GM23338 (cell line): ENCODE data around the gene MPV17L. TPM values are rescaled to one million over a fixed set of nuclear protein-coding genes. Genes with fewer than 3 reads are reported as not detected.
"Not testable (repeated sequence)": the region's sequence is repeated elsewhere in the genome, so short reads cannot be mapped to it uniquely, and the experiment has no call there.

Source experiments
- ATAC-seq: fragments of 200-7000 bp; cut with Tn5 transposase; 3 replicates; pipeline ENCODE4 v1.9.1; 2020
- DNase-seq: peaks from one replicate; pipeline ENCODE4 v3.0.0-alpha.2; 2015; ENCODE audit warnings: low spot score
- H2AFZ ChIP-seq: fragments of 200-600 bp; sonication (generic); 2 replicates; pipeline ENCODE4 v1.8.0; 2016; ENCODE audit warnings: antibody characterized with exemption, mild to moderate bottlenecking, moderate library complexity
- H3F3A ChIP-seq: fragments of 200-600 bp; sonication (generic); replicated peaks from 2 replicates; pipeline ENCODE4 v1.8.0; 2017; ENCODE audit warnings: antibody characterized with exemption, mixed run types, low read depth
- H3K27ac ChIP-seq: fragments of 200-600 bp; sonication (generic); 2 replicates; pipeline ENCODE4 v1.6.1; 2016; ENCODE audit warnings: low read depth
- H3K27me3 ChIP-seq: fragments of 200-600 bp; sonication (generic); 2 replicates; pipeline ENCODE4 v1.8.0; 2016; ENCODE audit warnings: mild to moderate bottlenecking, mixed run types, moderate library complexity; ENCODE audit not compliant: insufficient read depth
- H3K36me3 ChIP-seq: fragments of 200-600 bp; sonication (generic); 2 replicates; pipeline ENCODE4 v1.8.0; 2016; ENCODE audit warnings: mild to moderate bottlenecking; ENCODE audit not compliant: insufficient read depth
- H3K4me1 ChIP-seq: fragments of 200-600 bp; sonication (generic); 2 replicates; pipeline ENCODE4 v1.8.0; 2016; ENCODE audit warnings: mild to moderate bottlenecking, moderate library complexity; ENCODE audit not compliant: insufficient read depth
- H3K4me2 ChIP-seq: fragments of 200-600 bp; sonication (generic); 2 replicates; pipeline ENCODE4 v1.7.1; 2017; ENCODE audit warnings: mixed run types
- H3K4me3 ChIP-seq: fragments of 200-600 bp; sonication (generic); 2 replicates; pipeline ENCODE4 v1.6.1; 2016; ENCODE audit warnings: mixed run types
- H3K79me2 ChIP-seq: fragments of 200-600 bp; sonication (generic); replicated peaks from 2 replicates; pipeline ENCODE4 v1.8.0; 2017; ENCODE audit warnings: mild to moderate bottlenecking; ENCODE audit not compliant: insufficient read depth
- H3K9me2 ChIP-seq: fragments of 200-600 bp; sonication (generic); 2 replicates; pipeline ENCODE4 v1.8.0; 2017; ENCODE audit not compliant: insufficient read depth
- H4K20me1 ChIP-seq: fragments of 200-600 bp; sonication (generic); replicated peaks from 2 replicates; pipeline ENCODE4 v1.8.0; 2017; ENCODE audit warnings: mild to moderate bottlenecking; ENCODE audit not compliant: insufficient read depth
- H3K27ac Mint-ChIP-seq: 2 replicates; pipeline ENCODE4 v1.8.0; 2020; ENCODE audit warnings: inconsistent platforms, mild to moderate bottlenecking, moderate library complexity, mixed read lengths
- H3K27me3 Mint-ChIP-seq: 3 replicates; pipeline ENCODE4 v1.8.0; 2022; ENCODE audit warnings: low read depth, mild to moderate bottlenecking, moderate library complexity, mixed read lengths, inconsistent platforms; ENCODE audit not compliant: insufficient read depth, poor library complexity
- H3K36me3 Mint-ChIP-seq: 3 replicates; pipeline ENCODE4 v1.8.0; 2021; ENCODE audit warnings: low read depth, mild to moderate bottlenecking, inconsistent platforms, moderate library complexity, mixed read lengths
- H3K4me1 Mint-ChIP-seq: 3 replicates; pipeline ENCODE4 v1.8.0; 2020; ENCODE audit warnings: mild to moderate bottlenecking, inconsistent platforms, mixed read lengths
- H3K4me3 Mint-ChIP-seq: 3 replicates; pipeline ENCODE4 v1.8.0; 2021; ENCODE audit warnings: moderate library complexity, mild to moderate bottlenecking, inconsistent platforms, mixed read lengths
- H3K9me3 Mint-ChIP-seq: 3 replicates; pipeline ENCODE4 v1.8.0; 2020; ENCODE audit warnings: moderate library complexity, mild to moderate bottlenecking, inconsistent platforms, mixed read lengths
- ETS1 ChIP-seq: IDR thresholded peaks from 2 replicates; pipeline ENCODE4 v1.6.1; 2016; ENCODE audit warnings: antibody characterized with exemption
- EZH2phosphoT487 ChIP-seq: fragments of 200-600 bp; sonication (generic); IDR thresholded peaks from one replicate; pipeline ENCODE4 v1.8.1; 2018; ENCODE audit warnings: antibody characterized with exemption; ENCODE audit not compliant: unreplicated experiment
- ZNF462 ChIP-seq: fragments of 250-450 bp; sonication (Bioruptor Pico); IDR thresholded peaks from 2 replicates; pipeline ENCODE4 v1.5.0; 2020; ENCODE audit warnings: mild to moderate bottlenecking, moderate library complexity
- polyA plus RNA-seq: library from polyadenylated mRNA; unstranded; fragments of >200 nt; fragmentation: Nextera tagmentation; extraction: Ambion mirVana; gene quantifications from 2 replicates; pipeline ENCODE4 v1.2.1, GENCODE V29; 2016
- total RNA-seq: library from RNA; depleted of rRNA; stranded (reverse); fragments of >200 nt; shearing (Covaris generic); gene quantifications from 2 replicates; pipeline ENCODE4 v1.2.3, GENCODE V29; 2014

Gene MPV17L
- total and polyA plus RNA-seq, 2 experiments from 2014 or later: 3.0 to 11.7 TPM

DNA sequence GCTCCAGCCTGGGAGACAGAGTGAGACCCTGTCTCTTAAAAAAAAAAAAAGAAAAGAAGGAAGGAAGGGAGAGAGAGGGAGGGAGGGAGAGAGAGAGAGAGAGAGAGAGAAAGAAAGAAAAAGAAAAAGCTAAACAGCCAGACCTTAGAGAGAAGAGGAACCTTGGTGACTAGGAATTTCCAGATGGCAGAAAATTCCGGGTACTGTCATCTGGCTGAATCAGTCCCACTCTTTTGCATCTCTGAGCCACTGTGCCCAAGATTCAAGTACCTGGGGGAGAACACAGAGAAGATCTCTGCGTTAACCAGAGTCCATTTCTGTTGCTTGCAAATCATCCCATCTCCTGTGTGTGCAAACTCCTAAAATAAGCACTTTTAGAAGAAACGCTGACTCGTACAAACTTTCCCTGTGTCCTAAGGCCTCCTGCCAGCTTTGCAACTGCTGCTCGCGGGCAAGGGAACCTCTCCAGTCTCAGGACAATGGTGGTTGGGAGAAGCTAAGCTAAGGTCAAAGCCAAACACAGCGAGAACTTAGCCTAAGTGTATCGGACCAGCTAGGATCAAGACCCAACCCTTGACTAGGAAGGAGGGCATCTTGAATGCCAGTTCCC is 56.8 kb downstream of the MPV17L start:
- no peaks in the 10 kb centered on the region for H3F3A ChIP-seq
- Mint-ChIP-seq H3K9me3 (no peaks in the 10 kb centered on the region), H3K27me3 (peaks cover 3% of the 10 kb centered on the region), H3K4me3 (no peak overlapping the region), H3K27ac (no peak overlapping the region), H3K4me1 (no peaks in the 10 kb centered on the region), H3K36me3 (no peaks in the 10 kb centered on the region)
- no peak overlapping the region for H3K4me2 ChIP-seq
- H3K27me3 ChIP-seq: no peaks in the 10 kb centered on the region
- no peak overlapping the region for H3K4me3 ChIP-seq
- DNase-seq (no peak), ATAC-seq (no peak)
- no peaks in the 10 kb centered on the region for H3K9me2 ChIP-seq
- TF ChIP-seq ETS1 (no peak), ZNF462 (CRISPR knock-in tag) (no peak), EZH2phosphoT487 (no peak)
- H2AFZ ChIP-seq: no peak overlapping the region
- no peaks in the 10 kb centered on the region for H3K36me3 ChIP-seq
- H4K20me1 ChIP-seq: no peaks in the 10 kb centered on the region
- H3K4me1 ChIP-seq: no peaks in the 10 kb centered on the region
- no peaks in the 10 kb centered on the region; the same call in 1 of the 2 replicates for H3K79me2 ChIP-seq
- H3K27ac ChIP-seq: peak overlapping the region; percentile 53; the same call in 1 of the 2 replicates

GRCh38 chr16:15453296-15453695 is 57.7 kb downstream of the MPV17L start:
- H3K27me3 ChIP-seq, H4K20me1 ChIP-seq, H3K36me3 Mint-ChIP-seq, H3K27me3 Mint-ChIP-seq, H3F3A ChIP-seq, H3K27ac ChIP-seq, H3K4me1 ChIP-seq, H3K36me3 ChIP-seq, H2AFZ ChIP-seq, DNase-seq, ATAC-seq, H3K27ac Mint-ChIP-seq, H3K79me2 ChIP-seq, H3K9me3 Mint-ChIP-seq, H3K4me1 Mint-ChIP-seq, H3K4me2 ChIP-seq, H3K4me3 ChIP-seq, H3K4me3 Mint-ChIP-seq, H3K9me2 ChIP-seq: not testable (repeated sequence)

- H2AFZ ChIP-seq, H3K4me3 ChIP-seq, ATAC-seq, H3K4me2 ChIP-seq, H3K27me3 ChIP-seq, H3K27me3 Mint-ChIP-seq, H3K36me3 ChIP-seq, H3K79me2 ChIP-seq, H3K36me3 Mint-ChIP-seq, H3F3A ChIP-seq, H3K9me2 ChIP-seq, H3K4me1 Mint-ChIP-seq, H4K20me1 ChIP-seq, H3K9me3 Mint-ChIP-seq, H3K4me1 ChIP-seq, H3K27ac Mint-ChIP-seq, DNase-seq, H3K27ac ChIP-seq, H3K4me3 Mint-ChIP-seq: not testable (repeated sequence)
Observed at GRCh38 chr16:15454933-15455332, 59.4 kb downstream of the MPV17L start.
